ENCODE results near the gene CEP128.

Gene CEP128

DNA sequence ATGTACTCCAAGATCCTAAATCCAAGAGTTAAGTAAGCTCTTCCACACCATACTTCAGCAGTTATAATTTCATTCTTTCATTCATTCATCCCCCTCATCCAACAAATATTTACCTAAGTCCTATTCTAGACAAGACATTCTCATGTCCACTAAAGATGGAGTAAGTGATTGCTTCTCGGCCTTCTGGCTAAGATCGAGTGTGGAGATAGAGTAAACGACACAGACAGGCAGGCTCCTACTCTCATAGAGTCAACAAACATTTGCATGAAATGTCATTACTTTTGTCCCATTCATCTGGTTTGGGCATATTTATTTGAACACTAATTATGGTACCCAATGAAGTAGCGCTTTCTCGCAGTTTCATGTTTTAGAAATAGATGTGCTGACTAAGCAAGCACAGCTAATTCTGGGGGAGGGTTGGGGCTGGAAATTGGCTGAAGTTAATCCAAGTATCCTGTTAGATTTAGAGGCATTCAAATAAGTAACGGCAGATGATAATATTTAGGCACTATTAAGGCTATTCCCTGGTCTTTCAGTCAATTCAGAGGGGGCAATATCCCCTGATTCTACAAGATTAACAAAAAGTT is 176.5 kb downstream of the CEP128 start:
- H3K36me3 ChIP-seq (ENCODE audit: control insufficient read depth in 2 of 2, insufficient read depth in 1 of 2, low read length in 2 of 2): peaks cover 0 to 6% of the 10 kb centered on the region in 2 experiments; a peak in 1 of 3 replicates
- TF ChIP-seq ZNF354C (tag by site-specific recombination; IDR thresholded peaks at IDR 0.05; ENCODE audit: borderline replicate concordance, low read depth): no peak
- no peak for TF ChIP-seq GLIS2 (tag by site-specific recombination; IDR thresholded peaks at IDR 0.05)
- no peak for TF ChIP-seq ZNF416 (tag by site-specific recombination; IDR thresholded peaks at IDR 0.05)
- TF ChIP-seq TRIM28 (IDR thresholded peaks at IDR 0.05; ENCODE audit: borderline replicate concordance, low read length): peak; percentile 76; the same call in 1 of the 2 replicates
- TF ChIP-seq SP3 (tag by site-specific recombination; IDR thresholded peaks at IDR 0.05): no peak
- TF ChIP-seq ZNF121 (tag by site-specific recombination; IDR thresholded peaks at IDR 0.05): no peak
- TF ChIP-seq ZNF248 (tag by site-specific recombination; IDR thresholded peaks at IDR 0.05): no peak
- no peaks in the 10 kb centered on the region for H3K9me3 ChIP-seq (ENCODE audit: control insufficient read depth, insufficient read depth, low read depth, low read length)
- H3K27ac ChIP-seq (ENCODE audit: extremely low read depth, low read depth, low read length): no peak overlapping the region
- H3K4me3 ChIP-seq (ENCODE audit: low read depth, low read length): no peak overlapping the region
- peaks cover 10% of the 10 kb centered on the region for H3K4me1 ChIP-seq (ENCODE audit: control insufficient read depth, insufficient read depth, low read length)
- ChIA-PET POLR2A (no interaction called here), CTCF (interaction anchor here (0.6 kb wide), 1 partner anchor 14 kb away, joined by 3 read pairs; no protein-coding TSS in a partner anchor)

DNA sequence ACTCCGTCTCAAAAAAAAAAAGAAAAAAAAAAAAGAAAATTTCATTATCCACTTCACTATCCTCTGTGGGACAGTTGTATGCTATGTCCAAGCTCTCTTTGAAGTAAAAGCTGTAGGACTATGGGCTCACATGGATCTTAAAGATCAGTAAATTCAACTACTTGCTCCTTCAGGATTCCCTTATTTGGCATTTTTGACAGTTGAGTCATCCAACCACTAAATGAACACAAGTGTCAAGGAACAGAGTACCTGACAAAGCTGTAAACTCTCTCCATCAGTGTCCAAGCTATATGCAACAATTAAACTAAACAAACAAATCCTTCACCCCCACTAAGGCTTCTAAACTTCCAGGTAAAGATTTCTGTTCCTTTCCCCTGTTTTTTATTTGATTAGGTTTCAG is 177.0 kb downstream of the CEP128 start:
- Histone ChIP-seq H3K4me1 (ENCODE audit: control insufficient read depth, insufficient read depth, low read length) (peaks cover 10% of the 10 kb centered on the region), H3K4me3 (ENCODE audit: low read depth, low read length) (no peak overlapping the region), H3K27ac (ENCODE audit: extremely low read depth, low read depth, low read length) (no peak overlapping the region), H3K9me3 (ENCODE audit: control insufficient read depth, insufficient read depth, low read depth, low read length) (no peaks in the 10 kb centered on the region), H3K36me3 (ENCODE audit: control insufficient read depth in 2 of 2, insufficient read depth in 1 of 2, low read length in 2 of 2) (peaks cover 0 to 6% of the 10 kb centered on the region in 2 experiments; a peak in 1 of 3 replicates)
- ChIA-PET CTCF (no interaction called here), POLR2A (no interaction called here)
- TF ChIP-seq ZNF157 (tag by site-specific recombination; IDR thresholded peaks at IDR 0.05): no peak
- TF ChIP-seq ZNF211 (tag by site-specific recombination; IDR thresholded peaks at IDR 0.05; ENCODE audit: low read depth): no peak
- no peak for TF ChIP-seq ZNF76 (tag by site-specific recombination; IDR thresholded peaks at IDR 0.05; ENCODE audit: borderline replicate concordance, low read depth)
- TF ChIP-seq, protein P1, sequence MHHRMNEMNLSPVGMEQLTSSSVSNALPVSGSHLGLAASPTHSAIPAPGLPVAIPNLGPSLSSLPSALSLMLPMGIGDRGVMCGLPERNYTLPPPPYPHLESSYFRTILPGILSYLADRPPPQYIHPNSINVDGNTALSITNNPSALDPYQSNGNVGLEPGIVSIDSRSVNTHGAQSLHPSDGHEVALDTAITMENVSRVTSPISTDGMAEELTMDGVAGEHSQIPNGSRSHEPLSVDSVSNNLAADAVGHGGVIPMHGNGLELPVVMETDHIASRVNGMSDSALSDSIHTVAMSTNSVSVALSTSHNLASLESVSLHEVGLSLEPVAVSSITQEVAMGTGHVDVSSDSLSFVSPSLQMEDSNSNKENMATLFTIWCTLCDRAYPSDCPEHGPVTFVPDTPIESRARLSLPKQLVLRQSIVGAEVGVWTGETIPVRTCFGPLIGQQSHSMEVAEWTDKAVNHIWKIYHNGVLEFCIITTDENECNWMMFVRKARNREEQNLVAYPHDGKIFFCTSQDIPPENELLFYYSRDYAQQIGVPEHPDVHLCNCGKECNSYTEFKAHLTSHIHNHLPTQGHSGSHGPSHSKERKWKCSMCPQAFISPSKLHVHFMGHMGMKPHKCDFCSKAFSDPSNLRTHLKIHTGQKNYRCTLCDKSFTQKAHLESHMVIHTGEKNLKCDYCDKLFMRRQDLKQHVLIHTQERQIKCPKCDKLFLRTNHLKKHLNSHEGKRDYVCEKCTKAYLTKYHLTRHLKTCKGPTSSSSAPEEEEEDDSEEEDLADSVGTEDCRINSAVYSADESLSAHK (tag by site-specific recombination; IDR thresholded peaks at IDR 0.05): no peak
- no peak for TF ChIP-seq MEIS1 (CRISPR knock-in tag; IDR thresholded peaks at IDR 0.05; ENCODE audit: borderline replicate concordance)
- no peak for TF ChIP-seq ZNF529 (tag by site-specific recombination; IDR thresholded peaks at IDR 0.05; ENCODE audit: insufficient replicate concordance)
- TF ChIP-seq HOXC10 (CRISPR knock-in tag; IDR thresholded peaks at IDR 0.05): no peak
- no peak for TF ChIP-seq ZNF404 (tag by site-specific recombination; IDR thresholded peaks at IDR 0.05)
- TF ChIP-seq ZNF792 (tag by site-specific recombination; IDR thresholded peaks at IDR 0.05): no peak
- TF ChIP-seq FEZF1 (tag by site-specific recombination; IDR thresholded peaks at IDR 0.05): no peak
- TF ChIP-seq ZNF621 (tag by site-specific recombination; IDR thresholded peaks at IDR 0.05): no peak
- no peak for TF ChIP-seq ZNF600 (tag by site-specific recombination; IDR thresholded peaks at IDR 0.05)
- TF ChIP-seq, protein P2, sequence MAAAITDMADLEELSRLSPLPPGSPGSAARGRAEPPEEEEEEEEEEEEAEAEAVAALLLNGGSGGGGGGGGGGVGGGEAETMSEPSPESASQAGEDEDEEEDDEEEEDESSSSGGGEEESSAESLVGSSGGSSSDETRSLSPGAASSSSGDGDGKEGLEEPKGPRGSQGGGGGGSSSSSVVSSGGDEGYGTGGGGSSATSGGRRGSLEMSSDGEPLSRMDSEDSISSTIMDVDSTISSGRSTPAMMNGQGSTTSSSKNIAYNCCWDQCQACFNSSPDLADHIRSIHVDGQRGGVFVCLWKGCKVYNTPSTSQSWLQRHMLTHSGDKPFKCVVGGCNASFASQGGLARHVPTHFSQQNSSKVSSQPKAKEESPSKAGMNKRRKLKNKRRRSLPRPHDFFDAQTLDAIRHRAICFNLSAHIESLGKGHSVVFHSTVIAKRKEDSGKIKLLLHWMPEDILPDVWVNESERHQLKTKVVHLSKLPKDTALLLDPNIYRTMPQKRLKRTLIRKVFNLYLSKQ (tag by site-specific recombination; IDR thresholded peaks at IDR 0.05; ENCODE audit: borderline replicate concordance): no peak
- TF ChIP-seq, protein P3, sequence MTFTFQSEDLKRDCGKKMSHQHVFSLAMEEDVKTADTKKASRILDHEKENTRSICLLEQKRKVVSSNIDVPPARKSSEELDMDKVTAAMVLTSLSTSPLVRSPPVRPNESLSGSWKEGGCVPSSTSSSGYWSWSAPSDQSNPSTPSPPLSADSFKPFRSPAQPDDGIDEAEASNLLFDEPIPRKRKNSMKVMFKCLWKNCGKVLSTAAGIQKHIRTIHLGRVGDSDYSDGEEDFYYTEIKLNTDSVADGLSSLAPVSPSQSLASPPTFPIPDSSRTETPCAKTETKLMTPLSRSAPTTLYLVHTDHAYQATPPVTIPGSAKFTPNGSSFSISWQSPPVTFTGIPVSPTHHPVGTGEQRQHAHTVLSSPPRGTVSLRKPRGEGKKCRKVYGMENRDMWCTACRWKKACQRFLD (tag by site-specific recombination; IDR thresholded peaks at IDR 0.05): no peak
- TF ChIP-seq, protein P4, sequence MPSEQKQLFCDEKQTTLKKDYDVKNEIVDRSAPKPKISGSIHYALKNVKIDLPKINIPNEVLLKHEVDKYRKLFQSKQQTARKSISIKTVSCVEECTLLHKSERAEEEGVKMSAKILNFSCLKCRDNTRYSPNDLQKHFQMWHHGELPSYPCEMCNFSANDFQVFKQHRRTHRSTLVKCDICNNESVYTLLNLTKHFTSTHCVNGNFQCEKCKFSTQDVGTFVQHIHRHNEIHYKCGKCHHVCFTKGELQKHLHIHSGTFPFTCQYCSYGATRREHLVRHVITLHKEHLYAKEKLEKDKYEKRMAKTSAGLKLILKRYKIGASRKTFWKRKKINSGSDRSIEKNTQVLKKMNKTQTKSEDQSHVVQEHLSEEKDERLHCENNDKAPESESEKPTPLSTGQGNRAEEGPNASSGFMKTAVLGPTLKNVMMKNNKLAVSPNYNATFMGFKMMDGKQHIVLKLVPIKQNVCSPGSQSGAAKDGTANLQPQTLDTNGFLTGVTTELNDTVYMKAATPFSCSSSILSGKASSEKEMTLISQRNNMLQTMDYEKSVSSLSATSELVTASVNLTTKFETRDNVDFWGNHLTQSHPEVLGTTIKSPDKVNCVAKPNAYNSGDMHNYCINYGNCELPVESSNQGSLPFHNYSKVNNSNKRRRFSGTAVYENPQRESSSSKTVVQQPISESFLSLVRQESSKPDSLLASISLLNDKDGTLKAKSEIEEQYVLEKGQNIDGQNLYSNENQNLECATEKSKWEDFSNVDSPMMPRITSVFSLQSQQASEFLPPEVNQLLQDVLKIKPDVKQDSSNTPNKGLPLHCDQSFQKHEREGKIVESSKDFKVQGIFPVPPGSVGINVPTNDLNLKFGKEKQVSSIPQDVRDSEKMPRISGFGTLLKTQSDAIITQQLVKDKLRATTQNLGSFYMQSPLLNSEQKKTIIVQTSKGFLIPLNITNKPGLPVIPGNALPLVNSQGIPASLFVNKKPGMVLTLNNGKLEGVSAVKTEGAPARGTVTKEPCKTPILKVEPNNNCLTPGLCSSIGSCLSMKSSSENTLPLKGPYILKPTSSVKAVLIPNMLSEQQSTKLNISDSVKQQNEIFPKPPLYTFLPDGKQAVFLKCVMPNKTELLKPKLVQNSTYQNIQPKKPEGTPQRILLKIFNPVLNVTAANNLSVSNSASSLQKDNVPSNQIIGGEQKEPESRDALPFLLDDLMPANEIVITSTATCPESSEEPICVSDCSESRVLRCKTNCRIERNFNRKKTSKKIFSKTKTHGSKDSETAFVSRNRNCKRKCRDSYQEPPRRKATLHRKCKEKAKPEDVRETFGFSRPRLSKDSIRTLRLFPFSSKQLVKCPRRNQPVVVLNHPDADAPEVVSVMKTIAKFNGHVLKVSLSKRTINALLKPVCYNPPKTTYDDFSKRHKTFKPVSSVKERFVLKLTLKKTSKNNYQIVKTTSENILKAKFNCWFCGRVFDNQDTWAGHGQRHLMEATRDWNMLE (tag by site-specific recombination; conservative IDR thresholded peaks at IDR 0.05; ENCODE audit: low read depth): no peak
- no peak for TF ChIP-seq ZEB2 (tag by site-specific recombination; IDR thresholded peaks at IDR 0.05)
- TF ChIP-seq, protein P5, sequence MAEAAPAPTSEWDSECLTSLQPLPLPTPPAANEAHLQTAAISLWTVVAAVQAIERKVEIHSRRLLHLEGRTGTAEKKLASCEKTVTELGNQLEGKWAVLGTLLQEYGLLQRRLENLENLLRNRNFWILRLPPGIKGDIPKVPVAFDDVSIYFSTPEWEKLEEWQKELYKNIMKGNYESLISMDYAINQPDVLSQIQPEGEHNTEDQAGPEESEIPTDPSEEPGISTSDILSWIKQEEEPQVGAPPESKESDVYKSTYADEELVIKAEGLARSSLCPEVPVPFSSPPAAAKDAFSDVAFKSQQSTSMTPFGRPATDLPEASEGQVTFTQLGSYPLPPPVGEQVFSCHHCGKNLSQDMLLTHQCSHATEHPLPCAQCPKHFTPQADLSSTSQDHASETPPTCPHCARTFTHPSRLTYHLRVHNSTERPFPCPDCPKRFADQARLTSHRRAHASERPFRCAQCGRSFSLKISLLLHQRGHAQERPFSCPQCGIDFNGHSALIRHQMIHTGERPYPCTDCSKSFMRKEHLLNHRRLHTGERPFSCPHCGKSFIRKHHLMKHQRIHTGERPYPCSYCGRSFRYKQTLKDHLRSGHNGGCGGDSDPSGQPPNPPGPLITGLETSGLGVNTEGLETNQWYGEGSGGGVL (tag by site-specific recombination; IDR thresholded peaks at IDR 0.05): no peak

All from HEK293 (cell line).